Activated CD8-positive, alpha-beta memory T cell treated with anti-CD3 and anti-CD28 coated beads, Interleukin-2, amount 50 U/mL, for 4 hours (primary cell): ENCODE measurements around the gene LRP8.

Source experiments
- DNase-seq: peaks from one replicate; pipeline ENCODE4 v3.0.0-alpha.2; 2020

LRP8 gene

DNA sequence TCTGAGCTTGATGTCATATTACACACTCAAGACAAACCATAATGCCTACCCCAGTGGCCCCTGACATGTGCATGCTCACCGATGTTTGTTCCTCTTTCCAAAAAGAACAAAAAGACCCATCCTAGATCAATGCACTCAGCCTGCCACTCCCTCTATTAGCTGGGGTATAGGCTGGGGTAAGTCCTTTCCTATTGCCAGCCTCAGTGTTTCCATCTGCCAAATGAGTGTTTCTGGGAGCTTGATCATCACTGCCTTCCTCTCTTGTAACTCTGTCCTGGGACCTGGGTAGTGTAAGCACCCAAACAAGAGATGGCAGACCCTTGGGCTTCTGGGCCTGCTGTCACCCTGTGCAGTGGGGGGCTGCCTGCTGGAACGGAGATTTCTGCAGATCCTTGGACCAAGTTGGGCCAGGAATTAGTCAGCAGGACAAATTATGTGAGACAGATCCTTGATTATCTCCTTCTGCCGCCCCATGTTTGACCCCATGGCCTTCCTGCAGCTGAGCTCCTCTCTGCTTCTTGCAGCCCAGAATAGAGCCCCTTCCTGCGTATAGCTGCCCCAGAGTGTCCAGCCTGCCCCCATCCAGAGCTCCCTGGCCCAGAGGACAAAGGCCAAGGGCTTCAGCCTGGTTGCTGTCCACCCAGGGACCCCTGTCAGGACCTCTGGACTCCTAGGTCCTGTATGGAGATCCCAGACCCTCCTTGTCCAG lies 31.5 kb upstream of the LRP8 start:
- DNase-seq = peak; percentile 5

DNA sequence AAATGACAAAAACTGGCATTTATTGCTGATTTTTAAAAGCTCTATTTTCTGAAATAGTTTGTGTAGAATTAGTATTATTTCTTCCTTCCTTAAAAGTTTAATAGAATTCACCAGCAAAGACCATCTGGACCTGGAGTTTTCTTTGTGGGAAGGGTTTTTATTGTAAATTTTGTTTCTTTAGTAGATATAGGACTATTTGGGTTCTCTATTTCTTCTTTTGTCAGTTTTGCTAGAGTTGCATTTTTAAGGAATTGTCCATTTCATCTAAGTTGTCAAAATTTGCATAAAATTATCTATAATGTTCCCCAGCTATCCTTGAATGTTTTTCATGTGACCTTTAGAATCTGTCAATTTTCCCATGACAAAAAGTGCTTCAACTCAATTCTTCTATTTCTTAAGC lies 28.8 kb upstream of the LRP8 start:
- no peak for DNase-seq

DNA sequence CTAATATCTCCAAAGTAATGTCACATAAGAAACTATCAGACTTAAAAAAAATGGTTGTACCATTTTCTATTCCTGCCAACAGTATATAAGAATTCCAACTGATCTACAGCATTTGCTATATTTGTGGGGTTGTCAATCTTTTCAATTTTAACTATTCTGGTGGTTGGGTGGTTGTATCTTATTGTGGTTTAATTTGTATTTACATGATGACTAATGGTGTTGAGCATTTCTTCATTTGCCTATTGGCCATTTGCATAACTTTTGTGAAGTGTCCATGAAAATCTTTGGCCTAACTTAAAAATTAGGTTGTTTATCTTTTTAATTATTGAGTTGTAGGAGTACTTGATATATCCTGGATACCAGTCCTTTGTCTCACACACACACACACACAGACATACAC lies 26.2 kb upstream of the LRP8 start:
- no peak for DNase-seq

DNA sequence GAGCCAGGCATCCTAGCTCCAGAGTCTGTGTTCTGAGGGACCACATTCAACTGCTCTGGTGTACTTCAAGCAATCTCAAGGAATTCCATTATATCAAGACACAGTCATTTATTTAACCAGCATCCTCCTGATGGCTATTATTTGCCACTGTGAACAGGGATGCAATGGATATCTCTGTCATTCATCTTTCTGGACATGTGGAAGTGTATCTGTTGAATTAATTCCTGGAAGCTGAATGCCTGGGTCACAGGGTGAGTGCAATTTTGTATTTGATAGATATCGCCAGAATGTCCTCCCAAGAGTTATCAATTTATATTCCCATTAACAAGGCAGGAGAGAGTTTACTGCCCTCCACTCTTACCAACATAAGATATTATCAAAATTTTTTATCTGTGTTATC lies 24.7 kb upstream of the LRP8 start:
- DNase-seq = no peak

DNA sequence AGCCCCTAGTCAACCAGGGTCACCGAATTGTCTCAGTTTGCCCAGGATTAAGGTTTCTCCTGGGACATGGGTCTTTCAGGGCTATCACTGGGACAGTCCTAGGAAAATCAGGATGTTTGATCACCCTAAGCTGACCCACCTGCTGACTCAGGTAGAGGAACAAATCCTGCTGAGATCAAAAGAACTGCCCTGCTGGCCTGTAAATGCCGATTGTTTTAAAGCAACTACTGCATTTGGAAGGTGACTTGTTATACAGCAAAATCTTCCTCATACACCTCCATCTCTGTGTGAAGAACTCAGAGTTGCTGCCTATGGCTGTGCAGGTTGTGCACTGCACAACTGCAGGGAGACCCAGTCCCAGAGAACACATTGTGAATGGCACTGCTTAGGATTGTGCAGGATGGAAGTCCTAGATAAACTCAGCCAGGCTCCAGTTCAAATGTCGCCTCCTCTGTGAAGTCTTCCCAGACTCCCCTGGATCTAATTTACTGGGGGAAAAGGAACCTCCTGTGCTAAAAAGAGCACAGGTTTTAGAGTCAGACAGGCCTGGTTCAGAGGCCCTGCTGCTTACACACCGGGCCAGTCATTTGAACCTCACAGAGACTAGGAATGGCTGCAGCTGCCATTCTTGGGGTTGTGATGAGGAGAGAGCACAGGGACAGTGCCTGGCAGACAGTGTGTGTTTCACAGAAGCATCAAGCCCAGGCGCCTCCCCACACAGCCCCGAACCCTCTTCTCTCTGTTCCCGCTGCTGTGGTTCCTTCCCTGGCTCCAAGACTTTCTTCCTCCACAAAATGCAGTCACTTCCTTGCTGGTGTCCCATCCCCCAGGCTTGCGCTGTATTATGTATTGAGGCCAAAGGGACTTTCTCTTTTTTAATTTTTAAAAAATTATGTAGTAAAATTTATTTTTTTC lies 23.2 kb upstream of the LRP8 start:
- DNase-seq = peak; percentile 1

DNA sequence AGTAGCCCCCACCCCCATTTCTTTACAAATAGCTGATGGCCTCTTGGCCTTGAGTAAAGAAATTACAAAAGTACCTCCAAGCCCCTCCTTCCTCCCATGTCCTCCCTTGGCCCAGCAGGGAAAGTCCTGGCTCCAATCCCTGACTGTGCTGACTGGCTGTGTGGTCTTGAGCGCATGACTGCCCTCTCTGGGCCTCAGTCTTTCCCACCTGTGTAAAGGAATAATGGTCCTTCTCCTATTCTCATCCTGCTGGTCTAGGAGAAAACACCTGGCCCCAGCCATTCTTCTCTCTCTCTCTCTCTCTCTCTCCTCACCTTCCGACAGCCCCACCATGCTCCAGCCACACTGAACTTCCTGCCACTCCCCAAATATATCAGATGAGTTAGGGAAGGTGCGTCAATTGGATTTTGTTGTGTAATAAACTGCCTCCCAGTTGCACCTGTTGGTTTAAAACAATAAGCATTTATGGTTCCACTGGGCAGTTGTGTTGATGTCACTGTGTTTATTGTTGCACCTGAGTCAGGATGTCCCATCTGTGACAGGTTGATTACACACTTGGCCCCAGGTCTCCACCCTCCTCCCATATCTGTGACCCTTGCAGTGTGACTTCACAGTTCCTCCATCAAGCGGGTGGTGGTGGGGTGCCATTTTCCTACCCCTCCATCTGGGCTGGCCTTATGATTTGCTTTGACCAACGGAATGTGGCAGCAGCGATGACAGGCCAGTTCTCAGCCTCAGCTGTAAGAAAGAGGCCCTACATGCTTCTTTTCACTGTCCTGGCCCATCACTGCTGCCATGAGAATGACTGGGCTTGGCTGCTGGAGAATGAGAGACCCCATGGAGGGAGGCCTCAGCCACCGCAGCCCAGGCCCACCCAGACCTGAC lies 22.3 kb upstream of the LRP8 start:
- DNase-seq = peak; percentile 4

DNA sequence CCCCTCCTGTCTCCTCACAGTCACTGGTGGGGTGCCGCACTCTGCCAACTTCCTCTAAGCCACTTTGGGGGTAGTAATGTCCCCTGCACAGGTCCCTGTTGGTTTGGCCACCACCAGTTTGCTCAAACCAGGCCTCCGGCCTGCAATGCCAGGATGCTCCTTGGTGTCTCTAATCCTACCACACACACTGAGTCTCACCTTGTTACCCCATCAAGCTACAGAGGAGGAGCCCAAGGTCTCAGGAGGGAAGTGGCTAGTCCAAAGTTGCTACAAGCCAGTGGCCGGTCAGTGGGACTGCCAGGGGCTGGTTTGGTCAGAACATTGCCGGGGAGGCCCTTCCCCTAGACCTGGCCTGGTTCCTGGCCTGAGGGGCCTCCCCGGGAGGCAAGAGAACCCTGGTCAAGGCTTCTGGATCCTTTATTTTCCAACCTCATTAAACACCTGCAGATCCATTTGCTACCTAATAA lies 21.5 kb upstream of the LRP8 start:
- DNase-seq = peak; percentile 1

DNA sequence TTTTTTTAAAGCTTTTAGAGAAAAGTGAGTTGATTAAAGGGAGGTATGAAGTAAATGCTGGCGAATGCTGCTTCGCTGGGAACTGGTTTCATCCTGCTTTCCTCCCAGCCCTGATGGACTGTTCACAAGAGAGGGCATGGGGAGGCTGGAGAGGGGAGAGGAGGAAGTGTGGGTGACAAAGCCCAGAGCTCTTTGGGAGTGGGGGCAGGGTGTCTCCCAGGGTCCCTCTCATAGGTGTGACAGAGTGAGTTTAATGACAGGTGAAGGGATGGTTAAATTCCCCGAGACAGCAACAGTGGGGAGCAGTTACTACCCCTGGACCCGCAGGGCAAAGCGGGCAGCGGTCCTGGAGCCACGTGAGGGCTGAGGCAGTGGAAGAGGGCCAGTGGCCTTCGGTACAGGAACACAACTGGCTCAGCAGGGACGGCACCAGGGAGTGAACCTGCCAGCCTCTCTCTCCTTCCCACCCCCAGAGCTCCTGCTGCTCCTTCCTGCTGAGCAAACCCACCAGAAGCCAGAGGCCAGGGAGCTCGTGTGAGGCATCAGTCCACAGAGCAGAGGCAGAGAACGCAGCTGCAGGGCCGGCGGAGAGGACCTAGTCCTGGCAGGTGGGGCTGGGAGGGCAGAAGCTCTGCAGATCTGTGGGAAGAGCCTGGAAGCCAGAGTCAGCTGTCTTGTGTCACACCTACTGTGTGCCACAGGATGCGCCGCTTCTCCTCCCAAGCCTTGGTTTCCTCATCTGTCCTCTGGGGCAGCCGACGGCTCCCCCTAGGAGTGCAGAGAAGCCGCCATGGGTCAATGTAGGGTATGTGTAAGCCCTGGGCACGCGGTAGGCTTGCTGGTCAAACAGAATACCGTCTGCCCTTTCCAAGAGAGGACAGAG lies 20.9 kb upstream of the LRP8 start:
- peak; percentile 5 for DNase-seq

DNA sequence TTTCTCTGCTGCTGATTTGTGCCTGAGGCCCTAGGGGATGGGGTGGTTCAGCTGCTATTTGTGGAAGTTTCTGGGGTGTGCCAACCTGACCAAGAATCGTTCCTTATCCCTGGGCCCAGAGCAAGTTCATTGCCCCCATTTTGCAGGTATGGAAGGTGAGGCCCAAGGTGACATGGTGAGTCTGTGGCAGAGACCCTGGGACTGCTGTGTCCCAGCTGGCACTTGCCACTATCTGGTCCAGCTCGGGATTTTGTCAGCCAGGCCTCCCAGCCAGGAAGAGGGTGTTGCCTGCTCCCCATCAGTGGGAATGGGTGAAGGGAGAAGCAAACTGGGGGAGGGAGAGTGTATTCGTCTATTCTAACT lies 18.9 kb upstream of the LRP8 start:
- DNase-seq = peak; percentile 0

DNA sequence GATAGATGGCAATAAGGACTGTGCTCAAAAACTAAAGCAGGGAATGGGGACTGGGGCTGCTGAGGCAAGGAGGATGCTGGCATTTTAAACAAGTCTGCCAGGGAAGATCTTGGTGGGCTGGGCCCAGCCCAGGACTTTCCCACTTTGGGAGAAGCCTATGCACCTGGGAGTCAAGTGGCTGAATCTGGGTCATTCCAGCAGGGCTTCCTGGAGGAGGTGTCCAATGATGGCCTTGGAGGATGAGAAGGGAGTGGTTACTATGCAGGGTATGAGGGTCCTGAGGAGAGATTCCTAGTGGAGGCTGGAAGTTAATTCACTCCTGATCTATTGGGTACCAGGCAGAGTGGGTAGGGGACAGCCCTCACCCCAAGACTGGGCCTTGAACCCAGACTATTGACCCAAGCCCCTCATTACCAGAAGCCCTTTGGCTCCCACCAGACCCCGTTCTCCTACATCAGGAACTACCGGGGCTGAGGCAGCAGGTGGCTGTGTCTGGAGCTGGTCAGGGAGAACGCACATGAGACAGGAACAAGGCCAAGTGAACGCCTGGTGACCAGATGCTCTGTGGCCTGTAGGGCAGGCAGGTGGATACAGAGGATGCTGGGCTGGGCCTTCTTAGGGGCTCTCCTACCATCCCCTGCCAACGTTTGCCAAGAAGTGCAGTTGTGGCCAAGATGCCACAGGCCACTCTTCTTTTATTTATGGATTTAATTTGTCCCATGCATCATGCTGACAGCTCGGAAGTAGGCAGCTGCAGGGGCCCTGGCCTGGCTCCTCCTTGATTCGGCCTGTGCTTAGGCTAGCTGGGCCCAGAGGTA lies 18.3 kb upstream of the LRP8 start:
- DNase-seq = peak; percentile 6

DNA sequence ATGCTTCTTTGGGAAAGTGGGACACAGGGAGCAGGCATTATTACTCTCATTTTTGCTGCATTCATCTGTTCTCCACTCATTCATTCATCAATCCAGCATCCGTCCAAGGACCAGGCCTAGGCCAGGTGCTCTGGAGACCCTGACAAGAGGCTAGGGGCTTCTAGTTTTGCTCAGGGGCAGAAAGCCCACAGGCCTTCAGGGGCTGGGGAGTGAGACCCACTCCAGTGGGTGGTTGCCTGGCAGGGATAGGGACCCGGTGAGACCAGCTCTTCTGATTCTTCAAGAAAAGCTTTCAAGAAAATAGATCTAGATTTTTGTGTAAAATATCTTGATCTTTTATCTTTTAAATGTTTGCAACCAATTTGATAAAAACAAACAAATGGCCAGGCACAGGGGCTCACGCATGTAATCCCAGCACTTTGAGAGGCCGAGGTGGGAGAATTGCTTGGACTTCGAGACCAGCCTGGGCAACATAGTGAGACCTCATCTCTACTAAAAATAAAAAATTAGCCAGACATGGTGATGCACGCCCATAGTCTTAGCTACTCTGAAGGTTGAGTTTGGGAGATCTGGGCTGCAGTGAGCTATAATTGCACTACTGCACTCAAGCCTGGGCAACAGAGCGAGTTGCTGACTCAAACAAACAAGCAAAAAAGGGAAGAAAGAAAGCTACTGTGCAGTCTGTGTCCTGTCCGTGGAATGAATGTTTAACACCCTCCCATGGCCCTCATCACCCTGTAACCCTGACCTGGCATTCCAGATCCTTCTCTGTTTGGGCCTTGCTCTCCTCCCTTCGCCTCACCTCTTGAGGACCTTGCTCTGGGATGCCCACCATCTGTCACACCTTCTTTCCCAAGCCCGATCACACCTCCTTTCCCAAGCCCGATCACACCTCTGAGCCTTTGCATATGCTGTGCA lies 17.3 kb upstream of the LRP8 start:
- peak; percentile 2 for DNase-seq

DNA sequence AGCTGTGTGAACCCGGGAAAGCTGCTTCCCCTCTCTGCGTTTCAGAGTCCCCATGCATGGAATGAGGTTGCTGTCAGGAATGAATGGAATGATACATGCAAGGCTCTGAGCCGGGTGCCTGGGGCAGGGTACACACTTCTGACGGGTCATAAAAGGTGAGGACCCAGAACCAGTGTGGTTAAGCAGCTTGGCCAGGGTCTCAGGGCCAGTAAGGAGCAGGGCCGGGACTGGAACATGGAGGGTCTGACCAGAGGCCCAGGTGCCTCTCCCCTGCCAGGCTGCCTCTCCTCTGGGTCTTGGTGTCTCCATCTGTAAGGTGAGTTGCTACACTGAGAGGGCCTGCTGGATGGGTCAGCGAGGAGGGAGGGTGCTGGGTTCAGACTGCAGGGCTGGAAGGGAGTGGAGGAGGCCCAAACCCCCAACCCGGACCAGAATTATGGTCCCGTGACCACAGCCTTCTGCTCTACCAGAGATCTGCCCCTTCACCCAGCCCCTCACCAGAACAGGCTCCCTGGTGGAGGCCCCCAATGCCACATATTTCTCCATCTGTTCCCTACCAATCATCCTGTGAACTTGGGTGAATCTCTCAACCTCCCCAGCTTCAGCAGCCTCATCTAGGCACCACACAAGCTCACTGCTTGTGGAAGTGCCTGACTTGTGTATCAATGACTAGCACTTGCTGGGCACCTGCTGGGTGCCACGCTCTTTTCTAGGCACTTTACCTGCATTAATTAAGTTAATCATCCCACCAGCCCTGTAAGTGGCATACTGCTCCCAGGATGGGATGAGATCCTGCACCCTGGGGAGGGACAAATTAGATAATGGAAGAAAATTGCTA lies 16.2 kb upstream of the LRP8 start:
- DNase-seq = peak; percentile 7

DNA sequence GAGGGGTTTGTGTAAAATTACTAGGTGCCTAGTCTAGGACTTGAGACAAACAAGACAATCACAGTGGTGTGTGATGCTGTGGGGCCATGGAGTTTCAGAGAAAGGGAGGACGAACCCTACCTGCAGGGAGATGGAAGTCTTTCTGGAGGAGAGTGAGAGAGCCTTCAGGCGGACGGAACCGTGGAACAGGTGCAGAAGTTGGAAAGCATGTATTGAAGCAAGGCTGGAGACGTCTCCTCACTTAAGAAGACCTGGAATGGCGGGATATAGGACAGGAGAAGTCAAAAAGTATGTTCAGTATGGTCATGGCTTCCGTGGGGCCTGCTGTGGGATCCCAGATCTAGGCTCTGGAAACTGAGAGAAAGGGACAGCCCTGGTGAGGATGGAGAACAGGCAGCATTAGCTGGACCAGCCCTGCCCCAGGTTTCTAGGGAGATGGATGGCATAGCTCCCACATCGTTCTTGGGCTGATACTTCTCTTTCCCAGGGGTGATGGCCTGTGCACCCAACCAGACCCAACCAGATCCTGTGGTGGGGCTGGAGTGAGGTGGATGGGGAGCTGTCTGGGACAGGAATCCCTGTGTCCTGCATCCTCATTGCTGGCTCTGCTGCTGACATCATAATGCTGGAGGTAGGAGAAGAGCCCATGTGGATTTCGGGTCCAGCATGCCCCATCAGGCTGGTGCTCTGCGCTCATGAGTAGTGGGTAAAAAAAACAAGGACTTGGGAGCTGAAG lies 15.0 kb upstream of the LRP8 start:
- DNase-seq = no peak

DNA sequence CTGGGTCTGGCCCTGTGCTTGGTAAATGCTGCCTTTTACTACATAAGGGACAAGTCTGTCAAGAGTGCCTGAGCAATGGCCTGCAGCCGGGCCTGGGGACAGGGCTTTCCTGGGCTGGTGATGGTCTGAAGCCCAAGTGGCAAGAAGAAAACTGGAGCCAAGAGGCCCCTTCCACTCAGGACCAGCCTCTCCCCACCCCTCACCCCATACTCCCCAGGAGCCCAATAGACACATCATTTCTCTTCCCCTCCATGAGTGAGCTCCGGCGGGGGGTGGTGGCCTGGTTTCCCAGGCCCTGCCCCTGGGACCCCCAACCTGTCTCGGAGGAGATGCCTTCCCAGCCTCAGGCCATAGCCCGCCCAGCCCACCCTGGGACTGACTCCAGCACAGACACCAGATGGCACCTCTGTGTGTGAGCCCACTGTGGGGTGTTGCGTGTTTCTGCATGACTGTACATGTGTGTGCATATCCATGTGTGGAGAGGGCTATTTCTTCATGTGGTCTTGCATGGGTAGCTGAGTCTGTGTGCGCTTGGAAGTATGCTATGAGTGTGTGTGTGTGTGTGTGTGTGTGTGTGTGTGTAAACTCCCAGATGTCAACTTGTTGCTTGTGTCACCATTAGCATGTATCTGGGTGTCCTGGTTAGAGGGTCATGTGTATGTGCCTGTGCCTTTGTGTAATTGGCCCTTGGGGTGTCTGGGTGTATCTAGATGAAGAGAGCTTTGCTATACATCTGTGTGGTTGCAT lies 14.3 kb upstream of the LRP8 start:
- DNase-seq = no peak

DNA sequence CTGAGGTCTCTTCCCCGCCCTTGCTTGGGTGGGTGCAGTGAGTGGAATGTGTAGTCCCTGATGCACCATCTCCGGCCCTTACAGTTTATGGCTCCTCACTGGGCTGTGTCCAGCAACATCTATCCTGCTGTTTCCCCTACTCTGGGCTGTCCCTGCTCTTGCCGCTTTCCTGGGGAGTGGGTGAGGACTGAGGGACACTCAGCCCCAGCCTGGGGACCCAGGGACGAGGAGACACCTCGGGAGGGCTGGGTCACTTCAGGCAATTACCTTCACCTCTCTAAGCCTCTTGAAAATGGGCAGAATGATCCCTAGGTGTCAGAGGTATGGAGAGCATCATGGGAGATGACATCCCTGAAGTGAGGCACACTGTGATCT lies 13.6 kb upstream of the LRP8 start:
- DNase-seq = no peak

DNA sequence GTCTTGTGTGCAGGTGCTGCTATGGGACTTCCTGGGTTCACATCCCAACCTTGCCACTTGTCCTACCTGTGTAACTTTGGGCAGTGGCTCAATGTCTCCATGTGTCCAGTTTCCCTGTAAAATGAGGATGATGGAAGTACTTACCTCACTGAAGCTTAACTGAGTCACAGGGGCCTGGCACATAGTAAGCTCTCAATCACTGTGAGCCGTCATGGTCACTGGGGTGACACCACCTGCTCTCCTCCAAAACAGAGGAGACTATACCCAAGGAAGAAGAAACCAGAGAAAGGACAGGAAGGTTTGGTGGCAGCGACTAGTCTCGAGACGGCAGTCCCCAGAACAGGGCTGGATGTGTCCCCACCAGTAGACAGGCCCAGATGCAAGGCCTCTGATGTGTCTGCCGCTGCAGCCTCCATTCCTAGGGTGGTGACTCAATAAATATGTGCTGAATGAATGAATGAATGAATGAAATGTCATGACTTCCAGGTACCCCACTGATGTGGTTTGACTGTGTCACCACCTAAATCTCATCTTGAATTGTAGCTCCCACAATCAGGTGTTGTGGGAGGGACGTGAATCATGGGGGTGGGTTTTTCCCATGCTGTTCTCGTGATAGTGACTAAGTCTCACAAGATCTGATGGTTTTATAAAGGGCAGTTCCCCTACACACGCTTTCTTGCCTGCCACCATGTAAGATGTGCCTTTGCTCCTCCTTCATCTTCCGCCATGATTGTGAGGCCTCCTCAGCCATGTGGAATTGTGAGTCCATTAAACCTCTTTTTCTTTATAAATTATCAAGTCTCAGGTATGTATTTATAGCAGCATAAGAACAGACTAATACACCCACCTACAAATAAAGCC lies 13.0 kb upstream of the LRP8 start:
- no peak for DNase-seq
